AG09309 (cell line): ENCODE data around the gene SUSD3.

ENCODE experiments used
- DNase-seq: peaks from one replicate; pipeline ENCODE4 v3.0.0-alpha.2; 2010; ENCODE audit warnings: low read depth
- H3K4me3 ChIP-seq: 2 replicates; pipeline ENCODE4 v1.5.1; 2011; ENCODE audit warnings: mild to moderate bottlenecking, low read depth, low read length, moderate library complexity; ENCODE audit not compliant: control insufficient read depth
- TF ChIP-seq, protein P1 (sequence below): IDR thresholded peaks from 2 replicates; pipeline ENCODE4 v1.5.1; 2011; ENCODE audit warnings: mild to moderate bottlenecking, low read depth, low read length, inconsistent platforms; ENCODE audit not compliant: insufficient read depth, control insufficient read depth; ENCODE audit errors: missing control alignments

The SUSD3 gene

DNA sequence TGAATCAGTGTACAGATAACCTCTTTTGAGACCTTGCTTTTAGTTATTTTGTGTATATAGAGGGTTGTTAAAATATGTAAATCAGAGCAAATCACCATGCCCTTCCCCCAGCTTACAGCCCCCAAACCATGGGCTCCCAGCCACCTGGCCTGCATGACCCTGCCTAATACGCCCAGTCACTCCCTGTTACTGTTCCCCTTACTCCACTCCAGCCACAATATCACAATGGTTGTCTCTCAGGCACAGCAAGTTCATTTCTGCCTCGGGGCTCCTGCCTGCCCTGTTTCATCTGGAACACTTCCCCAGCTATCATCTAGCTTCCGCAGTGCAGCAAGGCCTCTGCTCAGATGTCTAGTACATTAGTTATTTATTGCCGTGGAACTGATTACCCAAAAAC lies 32.6 kb downstream of the SUSD3 start:
- no peak for DNase-seq
- H3K4me3 ChIP-seq, result no peak overlapping the region
- TF ChIP-seq, protein P1, sequence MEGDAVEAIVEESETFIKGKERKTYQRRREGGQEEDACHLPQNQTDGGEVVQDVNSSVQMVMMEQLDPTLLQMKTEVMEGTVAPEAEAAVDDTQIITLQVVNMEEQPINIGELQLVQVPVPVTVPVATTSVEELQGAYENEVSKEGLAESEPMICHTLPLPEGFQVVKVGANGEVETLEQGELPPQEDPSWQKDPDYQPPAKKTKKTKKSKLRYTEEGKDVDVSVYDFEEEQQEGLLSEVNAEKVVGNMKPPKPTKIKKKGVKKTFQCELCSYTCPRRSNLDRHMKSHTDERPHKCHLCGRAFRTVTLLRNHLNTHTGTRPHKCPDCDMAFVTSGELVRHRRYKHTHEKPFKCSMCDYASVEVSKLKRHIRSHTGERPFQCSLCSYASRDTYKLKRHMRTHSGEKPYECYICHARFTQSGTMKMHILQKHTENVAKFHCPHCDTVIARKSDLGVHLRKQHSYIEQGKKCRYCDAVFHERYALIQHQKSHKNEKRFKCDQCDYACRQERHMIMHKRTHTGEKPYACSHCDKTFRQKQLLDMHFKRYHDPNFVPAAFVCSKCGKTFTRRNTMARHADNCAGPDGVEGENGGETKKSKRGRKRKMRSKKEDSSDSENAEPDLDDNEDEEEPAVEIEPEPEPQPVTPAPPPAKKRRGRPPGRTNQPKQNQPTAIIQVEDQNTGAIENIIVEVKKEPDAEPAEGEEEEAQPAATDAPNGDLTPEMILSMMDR, result no peak

DNA sequence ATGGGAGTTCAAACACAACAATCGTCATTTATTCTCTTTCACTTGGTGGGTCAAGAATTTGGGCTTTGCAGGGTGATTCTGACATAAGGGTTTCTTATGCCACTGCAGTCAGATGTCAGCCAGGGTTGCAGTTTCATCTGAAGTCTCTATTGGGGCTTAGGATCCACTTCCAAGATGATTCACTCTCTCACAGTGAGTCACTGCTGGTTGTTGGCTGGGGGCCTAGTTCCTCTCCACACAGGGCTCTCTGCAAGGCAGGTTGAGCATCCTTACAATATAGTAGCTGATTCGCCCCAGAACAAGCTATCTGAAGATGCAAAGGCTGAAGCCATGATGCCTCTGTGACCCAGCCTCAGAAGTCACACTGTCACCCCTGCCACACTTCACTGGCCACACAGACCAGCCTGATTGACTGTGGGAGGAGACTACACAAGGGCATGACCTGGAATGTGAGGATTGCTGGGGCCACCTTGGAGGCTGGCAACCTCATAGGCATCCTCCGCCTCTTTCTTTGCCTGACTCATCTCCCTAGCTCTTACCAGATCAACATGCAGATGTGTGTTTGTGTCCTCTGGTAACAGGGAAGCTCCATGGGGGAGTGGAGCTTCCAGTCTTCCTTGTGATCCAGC lies 33.1 kb downstream of the SUSD3 start:
- no peak for DNase-seq

DNA sequence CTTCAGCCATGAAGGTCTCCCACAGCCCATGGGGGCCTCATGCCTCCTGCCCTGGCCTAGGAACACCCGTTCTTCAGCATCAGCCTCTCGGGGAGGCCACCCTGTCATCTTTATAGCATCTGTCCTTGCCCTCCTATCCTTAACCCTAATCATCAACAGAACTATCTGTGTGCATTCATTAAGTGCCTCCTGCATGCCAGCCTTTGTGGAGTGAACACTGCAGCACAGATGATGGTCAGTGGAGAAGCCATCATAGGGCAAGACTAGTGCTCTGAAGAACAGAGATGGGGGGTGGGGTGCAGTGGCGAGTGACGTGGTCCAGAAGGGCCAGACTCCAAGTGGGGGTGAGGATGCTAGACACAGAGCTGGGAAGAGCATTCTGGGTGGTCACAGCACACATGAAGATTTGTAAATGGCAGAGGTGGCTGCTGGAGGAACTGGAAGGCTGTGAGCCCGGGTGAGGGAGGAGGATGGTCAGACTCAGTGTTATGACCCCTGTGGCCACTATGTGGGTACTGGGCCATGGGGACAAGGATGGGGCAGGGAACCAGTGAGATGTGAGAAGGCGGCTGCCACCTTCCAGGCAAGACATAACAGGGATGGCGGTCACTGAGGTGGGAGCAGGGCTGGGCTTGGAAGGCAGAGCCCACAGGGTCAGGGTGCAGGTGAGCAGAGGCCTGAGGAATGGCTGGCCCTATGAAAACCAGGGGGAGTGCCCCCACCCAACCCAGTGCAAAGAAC lies 33.9 kb downstream of the SUSD3 start:
- H3K4me3 ChIP-seq, result no peak overlapping the region
- TF ChIP-seq, protein P1, result no peak
- no peak for DNase-seq

More for the DNA sequence above, 33.1 kb downstream of the SUSD3 start:
- H3K4me3 ChIP-seq, result no peak overlapping the region
- TF ChIP-seq, protein P1, result no peak

DNA sequence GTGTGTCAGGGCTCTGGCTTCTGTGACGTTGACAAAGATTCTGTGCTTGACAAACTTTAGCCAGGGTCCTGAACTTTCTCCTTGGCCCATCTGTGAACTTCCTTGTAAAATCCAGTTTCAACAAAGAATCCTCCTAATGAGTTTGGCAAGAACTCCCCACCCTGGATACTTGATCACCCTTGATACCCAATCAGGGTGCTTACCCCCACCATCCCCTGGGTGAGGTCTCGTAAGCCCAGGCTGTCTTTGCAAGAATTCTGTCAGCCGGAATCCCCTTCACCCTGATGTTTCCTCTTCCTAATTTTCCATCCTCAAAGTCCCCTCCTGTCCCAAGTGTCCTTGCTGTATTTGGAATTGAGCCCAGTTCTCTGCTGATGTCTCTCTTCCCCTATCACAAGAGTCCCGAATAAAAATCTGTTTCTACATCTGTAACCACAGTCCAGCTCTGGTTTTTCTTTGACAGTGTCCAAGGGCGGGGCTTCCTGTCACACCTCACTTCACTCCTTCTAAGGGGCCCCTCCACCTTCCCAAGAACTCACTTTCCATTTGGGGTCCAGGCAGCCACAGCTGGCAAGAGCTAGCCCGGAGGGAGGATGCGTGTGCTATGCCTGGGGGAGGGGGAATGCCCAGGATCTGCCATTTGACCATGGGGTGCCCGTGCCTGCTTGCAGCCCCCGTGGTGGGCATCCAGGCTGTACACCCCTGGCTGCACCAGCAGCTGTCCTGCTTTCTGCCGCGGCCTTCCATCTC lies 34.8 kb downstream of the SUSD3 start:
- no peak overlapping the region for H3K4me3 ChIP-seq
- DNase-seq, result no peak
- TF ChIP-seq, protein P1, result no peak

DNA sequence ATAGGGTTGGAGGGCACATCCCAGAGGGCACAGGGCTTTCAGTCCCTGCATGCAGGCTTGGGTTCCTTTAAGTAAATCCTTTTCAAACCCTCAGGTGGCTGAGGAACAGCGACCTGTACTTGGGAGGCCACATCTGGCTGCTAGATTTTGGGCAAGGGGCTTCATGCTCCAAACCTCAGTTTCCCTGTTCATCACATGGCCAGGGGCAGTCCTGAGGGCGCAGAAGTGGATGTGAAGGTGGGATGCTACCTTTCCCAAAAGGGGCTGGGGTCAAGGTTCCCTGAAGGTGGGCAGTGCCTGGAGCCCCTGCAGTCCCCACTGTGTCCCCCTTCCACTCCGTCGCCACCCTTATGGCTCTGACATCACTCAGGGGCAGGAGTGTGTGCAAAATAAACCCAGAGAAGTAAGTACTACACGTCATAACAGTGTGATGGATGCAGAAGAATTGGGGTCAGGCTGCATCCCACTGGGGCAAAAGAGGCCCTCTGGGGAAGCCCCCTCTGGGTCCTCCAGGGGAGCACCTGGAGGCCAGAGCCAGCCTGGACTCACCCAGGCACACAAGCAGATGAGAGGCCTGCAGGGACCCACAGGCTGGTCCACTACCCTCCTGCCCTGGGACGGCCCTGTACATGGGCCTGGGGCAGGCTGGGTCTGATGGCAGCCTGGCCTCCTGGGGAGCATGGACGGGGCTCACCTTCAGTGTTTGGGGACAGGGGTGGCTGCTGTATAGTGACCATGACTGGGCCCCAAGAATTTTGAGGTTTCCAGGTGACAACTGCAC lies 35.6 kb downstream of the SUSD3 start:
- DNase-seq, result no peak
- H3K4me3 ChIP-seq, result no peak overlapping the region
- TF ChIP-seq, protein P1, result no peak

DNA sequence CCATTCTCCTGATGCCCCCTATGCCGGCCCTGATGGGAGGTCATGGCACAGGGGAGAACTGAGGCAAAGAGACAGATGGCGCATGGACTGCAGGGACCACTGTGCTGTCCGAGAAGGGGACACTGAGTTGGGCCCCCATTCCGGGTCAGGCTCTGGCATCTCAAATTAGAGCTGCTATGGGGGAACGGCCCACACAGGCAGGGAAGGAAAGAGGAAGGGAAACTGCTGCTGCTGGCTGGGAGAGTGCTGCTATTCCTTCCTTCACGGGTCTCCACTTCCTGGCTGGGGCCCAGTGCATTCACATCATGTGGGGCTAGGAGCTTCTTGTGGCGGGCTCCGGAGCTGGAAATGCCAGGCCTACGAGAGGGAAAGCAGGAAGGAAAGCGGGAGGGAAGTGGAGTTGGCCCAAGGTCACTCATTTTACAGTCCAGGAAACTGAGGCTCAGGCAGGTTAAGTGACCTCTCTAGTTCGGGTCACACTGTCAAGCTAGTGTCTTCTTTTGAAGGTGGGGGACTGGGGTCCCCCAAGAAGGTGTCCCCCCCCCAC lies 36.2 kb downstream of the SUSD3 start:
- TF ChIP-seq, protein P1, result no peak
- no peak for DNase-seq
- H3K4me3 ChIP-seq, result peak overlapping the region; percentile 55
